ENCODE data around the gene GRIK4. TPM values are rescaled to one million over a fixed set of nuclear protein-coding genes. Genes with fewer than 3 reads are reported as not detected.

GRIK4 gene
- total and polyA plus RNA-seq, 4 donors: 0.05 to 0.25 (median 0.06) TPM; not detected in 1

DNA sequence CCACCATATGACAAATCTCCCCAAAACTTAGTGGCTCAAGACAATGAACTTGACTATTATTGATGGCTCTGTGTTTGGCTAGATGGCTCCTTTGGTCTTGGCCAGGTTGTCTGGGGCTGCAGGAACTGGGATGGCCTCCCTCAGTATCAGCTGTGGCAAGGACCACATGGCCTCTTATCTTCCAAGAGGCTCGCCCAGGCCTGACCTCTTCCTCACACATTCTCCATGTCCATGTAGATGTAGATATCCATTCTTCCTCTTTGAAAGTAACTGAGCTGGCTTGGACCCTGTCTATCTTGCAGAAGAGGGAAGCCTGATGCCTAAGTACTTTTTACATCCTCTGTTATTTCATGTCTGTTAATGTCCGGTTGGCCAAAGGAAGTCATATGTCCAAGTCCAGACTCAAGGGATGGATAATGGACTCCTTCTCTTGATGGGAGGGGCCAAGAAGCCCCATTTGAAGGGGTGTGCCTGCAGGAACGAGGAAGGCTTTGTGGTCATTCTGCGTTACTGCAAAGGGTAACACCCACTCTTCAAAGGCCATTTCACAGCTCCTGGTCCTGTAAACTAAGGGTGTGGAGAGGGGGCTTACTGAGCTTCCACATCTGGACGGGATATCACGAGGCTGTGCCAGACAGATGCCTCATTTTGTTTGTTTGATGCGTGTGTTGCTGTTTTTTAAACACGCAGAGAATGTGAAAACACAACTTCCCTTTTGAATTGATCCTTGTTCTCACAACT is 87.1 kb downstream of the GRIK4 start:
- no peaks in the 10 kb centered on the region for H3K9me3 ChIP-seq (ENCODE audit: control insufficient read depth in 4 of 4, low read length in 3 of 4)
- H3K27ac ChIP-seq (ENCODE audit: low read depth in 1 of 2, low read length in 2 of 2): no peak overlapping the region
- H3K27me3 ChIP-seq (ENCODE audit: control insufficient read depth in 4 of 4, insufficient read depth in 4 of 4, low read length in 3 of 4): peaks cover 0 to 8% (median 0%) of the 10 kb centered on the region in 4 donors
- WGBS: 77% methylated on average over 8 of the region's 8 CpGs
- H3K4me1 ChIP-seq (ENCODE audit: control insufficient read depth in 4 of 4, insufficient read depth in 4 of 4, low read length in 3 of 4): no peaks in the 10 kb centered on the region
- TF ChIP-seq HNF4G (IDR thresholded peaks at IDR 0.05) (no peak), YY1 (IDR thresholded peaks at IDR 0.05) (no peak), SP1 (IDR thresholded peaks at IDR 0.05) (no peak), RAD21 (IDR thresholded peaks at IDR 0.05) (no peak), FOXA2 (IDR thresholded peaks at IDR 0.05) (no peak), GABPA (IDR thresholded peaks at IDR 0.05 in 1 of 2, conservative IDR thresholded peaks at IDR 0.05 in 1 of 2) (no peak), EGR1 (IDR thresholded peaks at IDR 0.05; ENCODE audit: low read depth in 2 of 2) (no peak), FOXA1 (IDR thresholded peaks at IDR 0.05) (no peak), NR2F2 (IDR thresholded peaks at IDR 0.05) (no peak)
- TF ChIP-seq, protein P1, sequence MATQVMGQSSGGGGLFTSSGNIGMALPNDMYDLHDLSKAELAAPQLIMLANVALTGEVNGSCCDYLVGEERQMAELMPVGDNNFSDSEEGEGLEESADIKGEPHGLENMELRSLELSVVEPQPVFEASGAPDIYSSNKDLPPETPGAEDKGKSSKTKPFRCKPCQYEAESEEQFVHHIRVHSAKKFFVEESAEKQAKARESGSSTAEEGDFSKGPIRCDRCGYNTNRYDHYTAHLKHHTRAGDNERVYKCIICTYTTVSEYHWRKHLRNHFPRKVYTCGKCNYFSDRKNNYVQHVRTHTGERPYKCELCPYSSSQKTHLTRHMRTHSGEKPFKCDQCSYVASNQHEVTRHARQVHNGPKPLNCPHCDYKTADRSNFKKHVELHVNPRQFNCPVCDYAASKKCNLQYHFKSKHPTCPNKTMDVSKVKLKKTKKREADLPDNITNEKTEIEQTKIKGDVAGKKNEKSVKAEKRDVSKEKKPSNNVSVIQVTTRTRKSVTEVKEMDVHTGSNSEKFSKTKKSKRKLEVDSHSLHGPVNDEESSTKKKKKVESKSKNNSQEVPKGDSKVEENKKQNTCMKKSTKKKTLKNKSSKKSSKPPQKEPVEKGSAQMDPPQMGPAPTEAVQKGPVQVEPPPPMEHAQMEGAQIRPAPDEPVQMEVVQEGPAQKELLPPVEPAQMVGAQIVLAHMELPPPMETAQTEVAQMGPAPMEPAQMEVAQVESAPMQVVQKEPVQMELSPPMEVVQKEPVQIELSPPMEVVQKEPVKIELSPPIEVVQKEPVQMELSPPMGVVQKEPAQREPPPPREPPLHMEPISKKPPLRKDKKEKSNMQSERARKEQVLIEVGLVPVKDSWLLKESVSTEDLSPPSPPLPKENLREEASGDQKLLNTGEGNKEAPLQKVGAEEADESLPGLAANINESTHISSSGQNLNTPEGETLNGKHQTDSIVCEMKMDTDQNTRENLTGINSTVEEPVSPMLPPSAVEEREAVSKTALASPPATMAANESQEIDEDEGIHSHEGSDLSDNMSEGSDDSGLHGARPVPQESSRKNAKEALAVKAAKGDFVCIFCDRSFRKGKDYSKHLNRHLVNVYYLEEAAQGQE (IDR thresholded peaks at IDR 0.05): no peak
- TF ChIP-seq, protein P2, sequence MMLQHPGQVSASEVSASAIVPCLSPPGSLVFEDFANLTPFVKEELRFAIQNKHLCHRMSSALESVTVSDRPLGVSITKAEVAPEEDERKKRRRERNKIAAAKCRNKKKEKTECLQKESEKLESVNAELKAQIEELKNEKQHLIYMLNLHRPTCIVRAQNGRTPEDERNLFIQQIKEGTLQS (IDR thresholded peaks at IDR 0.05): no peak
- TF ChIP-seq, protein P3, sequence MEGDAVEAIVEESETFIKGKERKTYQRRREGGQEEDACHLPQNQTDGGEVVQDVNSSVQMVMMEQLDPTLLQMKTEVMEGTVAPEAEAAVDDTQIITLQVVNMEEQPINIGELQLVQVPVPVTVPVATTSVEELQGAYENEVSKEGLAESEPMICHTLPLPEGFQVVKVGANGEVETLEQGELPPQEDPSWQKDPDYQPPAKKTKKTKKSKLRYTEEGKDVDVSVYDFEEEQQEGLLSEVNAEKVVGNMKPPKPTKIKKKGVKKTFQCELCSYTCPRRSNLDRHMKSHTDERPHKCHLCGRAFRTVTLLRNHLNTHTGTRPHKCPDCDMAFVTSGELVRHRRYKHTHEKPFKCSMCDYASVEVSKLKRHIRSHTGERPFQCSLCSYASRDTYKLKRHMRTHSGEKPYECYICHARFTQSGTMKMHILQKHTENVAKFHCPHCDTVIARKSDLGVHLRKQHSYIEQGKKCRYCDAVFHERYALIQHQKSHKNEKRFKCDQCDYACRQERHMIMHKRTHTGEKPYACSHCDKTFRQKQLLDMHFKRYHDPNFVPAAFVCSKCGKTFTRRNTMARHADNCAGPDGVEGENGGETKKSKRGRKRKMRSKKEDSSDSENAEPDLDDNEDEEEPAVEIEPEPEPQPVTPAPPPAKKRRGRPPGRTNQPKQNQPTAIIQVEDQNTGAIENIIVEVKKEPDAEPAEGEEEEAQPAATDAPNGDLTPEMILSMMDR (IDR thresholded peaks at IDR 0.05; ENCODE audit: low read depth, low read length, missing input control): no peak
- TF ChIP-seq, protein P4, sequence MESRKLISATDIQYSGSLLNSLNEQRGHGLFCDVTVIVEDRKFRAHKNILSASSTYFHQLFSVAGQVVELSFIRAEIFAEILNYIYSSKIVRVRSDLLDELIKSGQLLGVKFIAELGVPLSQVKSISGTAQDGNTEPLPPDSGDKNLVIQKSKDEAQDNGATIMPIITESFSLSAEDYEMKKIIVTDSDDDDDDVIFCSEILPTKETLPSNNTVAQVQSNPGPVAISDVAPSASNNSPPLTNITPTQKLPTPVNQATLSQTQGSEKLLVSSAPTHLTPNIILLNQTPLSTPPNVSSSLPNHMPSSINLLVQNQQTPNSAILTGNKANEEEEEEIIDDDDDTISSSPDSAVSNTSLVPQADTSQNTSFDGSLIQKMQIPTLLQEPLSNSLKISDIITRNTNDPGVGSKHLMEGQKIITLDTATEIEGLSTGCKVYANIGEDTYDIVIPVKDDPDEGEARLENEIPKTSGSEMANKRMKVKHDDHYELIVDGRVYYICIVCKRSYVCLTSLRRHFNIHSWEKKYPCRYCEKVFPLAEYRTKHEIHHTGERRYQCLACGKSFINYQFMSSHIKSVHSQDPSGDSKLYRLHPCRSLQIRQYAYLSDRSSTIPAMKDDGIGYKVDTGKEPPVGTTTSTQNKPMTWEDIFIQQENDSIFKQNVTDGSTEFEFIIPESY (IDR thresholded peaks at IDR 0.05): no peak
- DNase-seq (ENCODE audit: low spot score): no peak
- H3K4me3 ChIP-seq (ENCODE audit: low read depth in 1 of 3, low read length in 3 of 3): no peak overlapping the region
- no peaks in the 10 kb centered on the region for H3K36me3 ChIP-seq (ENCODE audit: control insufficient read depth in 4 of 4, insufficient read depth in 3 of 4, low read depth in 1 of 4, low read length in 3 of 4)
- H3K9ac ChIP-seq (ENCODE audit: low read depth in 1 of 2, low read length in 2 of 2): no peak overlapping the region

DNA sequence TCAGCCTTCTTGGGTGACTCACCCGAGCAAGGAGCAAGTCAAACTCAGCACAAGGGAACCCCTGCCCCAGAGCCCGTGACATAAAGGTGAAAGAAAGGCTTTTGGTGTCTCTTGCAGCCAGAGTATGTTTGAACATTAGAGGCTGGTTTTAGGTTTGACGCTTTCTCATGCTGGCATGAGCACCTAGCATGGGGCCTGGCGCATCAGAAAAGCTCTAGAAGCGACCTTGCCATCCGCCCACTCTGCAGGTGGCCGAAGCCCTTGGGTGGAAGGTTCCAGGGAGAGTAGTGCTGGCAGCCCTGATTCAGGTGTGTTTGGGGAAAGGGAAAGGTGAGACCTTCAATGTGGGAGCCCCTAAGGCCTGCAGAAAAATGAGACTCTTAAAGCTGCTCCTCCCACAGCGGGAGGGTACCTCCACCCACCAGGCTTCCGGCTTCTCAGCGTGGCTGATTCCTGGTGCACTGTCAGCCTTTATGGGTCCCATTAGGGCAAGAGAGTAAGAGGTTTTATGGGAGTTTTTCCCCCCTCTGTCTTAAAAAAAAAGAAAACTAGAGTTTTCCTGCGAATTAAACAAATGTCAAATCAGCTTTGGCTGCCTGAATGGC is 88.4 kb downstream of the GRIK4 start:
- Histone ChIP-seq H3K9me3 (ENCODE audit: control insufficient read depth in 4 of 4, low read length in 3 of 4) (no peaks in the 10 kb centered on the region), H3K27me3 (ENCODE audit: control insufficient read depth in 4 of 4, insufficient read depth in 4 of 4, low read length in 3 of 4) (peaks cover 0 to 8% (median 0%) of the 10 kb centered on the region in 4 donors), H3K9ac (ENCODE audit: low read depth in 1 of 2, low read length in 2 of 2) (no peak overlapping the region), H3K36me3 (ENCODE audit: control insufficient read depth in 4 of 4, insufficient read depth in 3 of 4, low read depth in 1 of 4, low read length in 3 of 4) (no peaks in the 10 kb centered on the region), H3K4me1 (ENCODE audit: control insufficient read depth in 4 of 4, insufficient read depth in 4 of 4, low read length in 3 of 4) (no peaks in the 10 kb centered on the region), H3K4me3 (ENCODE audit: low read depth in 1 of 3, low read length in 3 of 3) (no peak overlapping the region), H3K27ac (ENCODE audit: low read depth in 1 of 2, low read length in 2 of 2) (no peak overlapping the region)
- TF ChIP-seq, protein P5, sequence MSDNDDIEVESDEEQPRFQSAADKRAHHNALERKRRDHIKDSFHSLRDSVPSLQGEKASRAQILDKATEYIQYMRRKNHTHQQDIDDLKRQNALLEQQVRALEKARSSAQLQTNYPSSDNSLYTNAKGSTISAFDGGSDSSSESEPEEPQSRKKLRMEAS (IDR thresholded peaks at IDR 0.05): no peak
- TF ChIP-seq FOXA2 (IDR thresholded peaks at IDR 0.05) (no peak), JUND (IDR thresholded peaks at IDR 0.05) (no peak)
- TF ChIP-seq, protein P4 (IDR thresholded peaks at IDR 0.05): no peak
- TF ChIP-seq, protein P2 (IDR thresholded peaks at IDR 0.05): no peak
- DNase-seq (ENCODE audit: low spot score): no peak
- WGBS: 92% methylated on average over 11 of the region's 11 CpGs

Data from liver (tissue), 9 donors.